ENCODE data around the gene GAREM2.

GAREM2 gene

DNA sequence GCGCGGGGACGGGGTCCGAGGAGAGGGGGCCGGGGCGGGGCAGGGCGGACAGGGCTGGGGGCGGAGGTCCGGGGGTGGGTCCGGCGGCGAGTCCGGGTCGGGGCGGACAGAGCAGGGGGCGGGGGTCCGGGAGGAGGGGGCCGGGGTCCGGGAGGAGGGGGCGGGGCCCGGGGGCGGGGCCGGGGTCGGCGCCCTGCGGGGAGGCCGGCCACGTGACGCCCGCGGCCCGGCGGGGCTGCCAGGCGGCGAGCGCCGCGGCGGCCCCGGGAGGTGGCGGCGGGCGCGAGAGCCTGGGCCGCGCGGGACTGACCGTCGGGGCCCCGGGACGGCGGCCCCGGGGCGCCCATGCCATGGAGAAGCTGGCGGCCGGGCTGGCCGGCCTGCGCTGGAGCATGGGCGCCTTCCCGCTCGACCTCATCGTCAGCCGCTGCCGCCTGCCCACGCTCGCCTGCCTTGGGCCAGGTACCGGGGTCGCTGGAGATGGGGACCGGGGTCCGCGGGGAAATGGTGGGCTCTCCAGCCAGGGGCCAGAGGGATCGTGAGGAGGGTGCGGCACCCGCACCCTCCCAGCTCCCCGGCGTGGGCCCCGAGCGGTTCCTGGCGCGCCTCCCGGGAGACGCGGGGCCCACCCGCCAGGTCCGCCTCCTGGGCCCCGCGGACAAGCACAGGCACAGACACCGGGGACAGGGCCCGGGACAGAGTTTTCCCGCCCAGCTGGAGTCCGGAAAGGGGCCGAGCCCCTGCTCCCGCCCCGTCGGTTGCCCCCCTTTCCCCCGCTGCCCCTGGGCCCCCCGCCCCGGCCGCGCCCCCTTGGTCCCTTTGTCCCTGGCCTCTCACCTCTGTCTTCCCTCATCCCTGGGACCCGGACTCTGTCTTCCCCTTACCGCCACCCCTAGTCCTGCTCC, at the start of gene GAREM2:
TSS of gene GAREM2 (plus strand) at position 218 of the 905 bp plus-strand sequence. CDS start at position 351, 133 bp downstream.
- H3K27ac ChIP-seq, result peak within 1 kb of the TSS; percentile 64; the same call in 1 of the 2 replicates

GRCh38 chr2:26123426-26123825, 49.5 kb upstream of the GAREM2 start:
- no peak overlapping the region for H3K27ac ChIP-seq
- TF ChIP-seq, protein P1, sequence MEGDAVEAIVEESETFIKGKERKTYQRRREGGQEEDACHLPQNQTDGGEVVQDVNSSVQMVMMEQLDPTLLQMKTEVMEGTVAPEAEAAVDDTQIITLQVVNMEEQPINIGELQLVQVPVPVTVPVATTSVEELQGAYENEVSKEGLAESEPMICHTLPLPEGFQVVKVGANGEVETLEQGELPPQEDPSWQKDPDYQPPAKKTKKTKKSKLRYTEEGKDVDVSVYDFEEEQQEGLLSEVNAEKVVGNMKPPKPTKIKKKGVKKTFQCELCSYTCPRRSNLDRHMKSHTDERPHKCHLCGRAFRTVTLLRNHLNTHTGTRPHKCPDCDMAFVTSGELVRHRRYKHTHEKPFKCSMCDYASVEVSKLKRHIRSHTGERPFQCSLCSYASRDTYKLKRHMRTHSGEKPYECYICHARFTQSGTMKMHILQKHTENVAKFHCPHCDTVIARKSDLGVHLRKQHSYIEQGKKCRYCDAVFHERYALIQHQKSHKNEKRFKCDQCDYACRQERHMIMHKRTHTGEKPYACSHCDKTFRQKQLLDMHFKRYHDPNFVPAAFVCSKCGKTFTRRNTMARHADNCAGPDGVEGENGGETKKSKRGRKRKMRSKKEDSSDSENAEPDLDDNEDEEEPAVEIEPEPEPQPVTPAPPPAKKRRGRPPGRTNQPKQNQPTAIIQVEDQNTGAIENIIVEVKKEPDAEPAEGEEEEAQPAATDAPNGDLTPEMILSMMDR (conservative IDR thresholded peaks at IDR 0.05), result no peak

More for the DNA sequence above, at the start of gene GAREM2:
- TF ChIP-seq, protein P1 (conservative IDR thresholded peaks at IDR 0.05), result no peak

DNA sequence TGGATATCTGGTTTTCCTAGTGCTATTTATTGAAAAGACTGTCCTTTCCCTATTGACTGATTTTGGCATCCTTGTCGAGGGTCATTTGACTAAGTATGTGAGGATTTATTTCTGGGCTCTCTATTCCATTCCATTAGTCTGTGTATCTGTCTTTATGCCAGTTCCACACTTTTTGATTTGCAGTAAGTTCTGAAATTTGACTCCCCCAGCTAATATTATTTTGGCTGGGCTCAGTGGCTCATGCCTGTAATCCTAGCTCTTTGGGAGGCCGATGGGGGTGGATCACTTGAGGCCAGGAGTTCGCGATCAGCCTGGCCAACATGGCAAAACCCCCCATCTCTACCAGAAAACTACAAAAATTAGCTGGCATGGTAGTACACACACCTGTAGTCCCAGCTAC, 46.8 kb upstream of the GAREM2 start:
- TF ChIP-seq, protein P1 (conservative IDR thresholded peaks at IDR 0.05), result no peak
- no peak overlapping the region for H3K27ac ChIP-seq

GRCh38 chr2:26128176-26128575, 44.7 kb upstream of the GAREM2 start:
- TF ChIP-seq, protein P1 (conservative IDR thresholded peaks at IDR 0.05), result no peak
- no peak overlapping the region for H3K27ac ChIP-seq

DNA sequence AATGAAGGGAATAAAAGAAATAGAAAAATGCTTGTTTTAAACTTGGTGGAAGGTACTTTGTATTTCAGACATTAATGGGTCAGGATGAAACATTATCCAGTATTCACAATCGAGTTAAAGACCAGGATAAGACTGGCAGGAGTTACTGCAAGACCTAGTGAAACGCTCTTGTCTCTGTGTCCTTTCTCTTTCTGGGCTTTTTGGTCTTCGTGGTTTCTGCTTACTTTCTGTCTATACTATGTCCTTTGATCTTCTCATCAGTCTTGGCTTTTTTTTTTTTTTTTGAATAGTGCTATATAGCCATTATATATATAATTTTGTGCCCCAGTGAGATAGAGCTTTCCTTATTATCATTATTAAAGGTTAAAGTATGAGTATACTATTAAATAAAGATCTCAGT, 42.1 kb upstream of the GAREM2 start:
- no peak overlapping the region for H3K27ac ChIP-seq
- TF ChIP-seq, protein P1 (conservative IDR thresholded peaks at IDR 0.05), result no peak

DNA sequence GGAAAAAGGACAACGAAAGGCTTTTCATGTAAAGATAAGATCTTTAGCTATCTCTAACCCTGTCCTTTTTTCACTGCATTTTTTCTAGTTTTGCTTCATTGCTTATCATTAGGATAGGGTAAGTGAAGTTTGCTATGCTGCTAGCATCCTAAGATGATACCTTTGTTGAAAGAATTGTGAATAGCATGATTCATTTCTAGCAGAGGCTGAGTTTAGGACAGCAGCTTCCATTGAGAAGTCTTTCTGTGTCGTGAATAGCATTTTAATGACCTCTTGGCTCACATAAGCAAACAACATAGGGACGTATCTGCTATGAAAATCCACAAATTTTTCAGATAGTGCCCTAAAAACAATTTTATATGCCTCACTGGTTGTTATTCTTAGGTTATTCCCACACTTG, 36.4 kb upstream of the GAREM2 start:
- no peak overlapping the region for H3K27ac ChIP-seq
- TF ChIP-seq, protein P1 (conservative IDR thresholded peaks at IDR 0.05), result no peak

GRCh38 chr2:26139269-26140183, 33.4 kb upstream of the GAREM2 start:
- TF ChIP-seq, protein P1 (conservative IDR thresholded peaks at IDR 0.05), result no peak
- peak overlapping the region; percentile 23; the same call in 1 of the 2 replicates for H3K27ac ChIP-seq
